Measurements from ENCODE around the gene CCNB1.

- TF ChIP-seq POLR2A (IDR thresholded peaks at IDR 0.05) (no peak), CTCF (IDR thresholded peaks at IDR 0.05) (no peak), EP300 (IDR thresholded peaks at IDR 0.05) (no peak)
These were observed 10.5 kb upstream of the CCNB1 start for GRCh38 chr5:69156456-69156855.

All from stomach (tissue), 4 donors.